HG03520 (cell line): ENCODE data around the gene TMEM132E.

ENCODE experiments used
- ATAC-seq: cut with Tn5 transposase; IDR thresholded peaks from one replicate; pipeline ENCODE4 v1.9.1; 2021; ENCODE audit warnings: mild to moderate bottlenecking, moderate library complexity; ENCODE audit not compliant: unreplicated experiment

The TMEM132E gene

GRCh38 chr17:34628879-34629278 is 49.5 kb downstream of the TMEM132E start:
- no peak for ATAC-seq

- no peak for ATAC-seq
Observed at GRCh38 chr17:34633351-34633750, 54.0 kb downstream of the TMEM132E start.

- no peak for ATAC-seq
Observed at GRCh38 chr17:34633760-34634159, 54.4 kb downstream of the TMEM132E start.

GRCh38 chr17:34634551-34635160 is 55.3 kb downstream of the TMEM132E start:
- ATAC-seq, result no peak

- no peak for ATAC-seq
Observed at GRCh38 chr17:34635876-34636275, 56.5 kb downstream of the TMEM132E start.

- ATAC-seq, result no peak
Observed at GRCh38 chr17:34637041-34637547, 57.7 kb downstream of the TMEM132E start.

GRCh38 chr17:34637548-34638525 is 58.5 kb downstream of the TMEM132E start:
- no peak for ATAC-seq

GRCh38 chr17:34638526-34639260 is 59.3 kb downstream of the TMEM132E start:
- no peak for ATAC-seq

- no peak for ATAC-seq
Observed at GRCh38 chr17:34639706-34640425, 60.5 kb downstream of the TMEM132E start.

- ATAC-seq, result no peak
Observed at GRCh38 chr17:34641368-34641767, 62.0 kb downstream of the TMEM132E start.

GRCh38 chr17:34644941-34645550 is 65.7 kb downstream of the TMEM132E start:
- ATAC-seq, result no peak

GRCh38 chr17:34645594-34645993 is 66.2 kb downstream of the TMEM132E start:
- no peak for ATAC-seq

- ATAC-seq, result no peak
Observed at GRCh38 chr17:34647511-34647910, 68.1 kb downstream of the TMEM132E start.

- no peak for ATAC-seq
Observed at GRCh38 chr17:34650051-34650750, 70.8 kb downstream of the TMEM132E start.

- no peak for ATAC-seq
Observed at GRCh38 chr17:34651402-34651811, 72.0 kb downstream of the TMEM132E start.

- ATAC-seq, result no peak
Observed at GRCh38 chr17:34652021-34652555, 72.7 kb downstream of the TMEM132E start.

GRCh38 chr17:34653511-34653910 is 74.1 kb downstream of the TMEM132E start:
- ATAC-seq, result no peak

GRCh38 chr17:34654276-34654880 is 75.0 kb downstream of the TMEM132E start:
- no peak for ATAC-seq

GRCh38 chr17:34654881-34655276 is 75.5 kb downstream of the TMEM132E start:
- no peak for ATAC-seq
